Adipose tissue (tissue), 3 donors: ENCODE results near the gene RELN. TPM values are rescaled to one million over a fixed set of nuclear protein-coding genes. Genes with fewer than 3 reads are reported as not detected.

Experiments
- H3K27ac ChIP-seq: one replicate; pipeline ENCODE4 v1.5.1; 2013; ENCODE audit warnings: low read depth, low read length
- WGBS, 3 donors: extraction: QIAGEN DNeasy Blood & Tissue Kit; methylation state at CpG; one replicate each; pipeline ENCODE4 v1.1.7; 2013; 5-methylcytosine and 5-hydroxymethylcytosine counted together
- polyA plus RNA-seq, 3 donors: library from polyadenylated mRNA; stranded (reverse); fragments of 200-250 nt; gene quantifications; one replicate each; pipeline ENCODE4 v1.2.3, GENCODE V29; 2013
- donor health status: healthy with polysubstance abuse.
- donor health status: Bipolar disorder and iron deficiency.
- donor health status: healthy.

Gene RELN
- polyA plus RNA-seq, 3 donors, result 0.59 to 3.8 (median 2.0) TPM

GRCh38 chr7:103593691-103594090 lies 395.8 kb downstream of the RELN start:
- WGBS, 3 donors, result 65 to 90% (median 82%) methylated on average over 2 of the region's 2 CpGs
- H3K27ac ChIP-seq, result no peak overlapping the region

- H3K27ac ChIP-seq, result no peak overlapping the region
Observed at GRCh38 chr7:103592844-103593243, 396.6 kb downstream of the RELN start.

GRCh38 chr7:103592187-103592586 lies 397.3 kb downstream of the RELN start:
- no peak overlapping the region for H3K27ac ChIP-seq
- WGBS, 3 donors, result 94 to 96% (median 95%) methylated on average over 1 of the region's 1 CpG

GRCh38 chr7:103580031-103580430 lies 409.4 kb downstream of the RELN start:
- H3K27ac ChIP-seq, result no peak overlapping the region
- 90 to 96% (median 94%) methylated on average over 2 of the region's 2 CpGs for WGBS, 3 donors

GRCh38 chr7:103577059-103577458 lies 412.4 kb downstream of the RELN start:
- no peak overlapping the region for H3K27ac ChIP-seq
- WGBS, 3 donors, result 63 to 78% (median 75%) methylated on average over 2 of the region's 2 CpGs

GRCh38 chr7:103576641-103577040 lies 412.8 kb downstream of the RELN start:
- 67 to 79% (median 72%) methylated on average over 5 of the region's 5 CpGs for WGBS, 3 donors
- no peak overlapping the region for H3K27ac ChIP-seq

- no peak overlapping the region for H3K27ac ChIP-seq
- 70 to 74% (median 72%) methylated on average over 1 of the region's 1 CpG for WGBS, 3 donors
Observed at GRCh38 chr7:103574576-103574975, 414.9 kb downstream of the RELN start.

- 44 to 52% (median 46%) methylated on average over 3 of the region's 3 CpGs for WGBS, 3 donors
- H3K27ac ChIP-seq, result no peak overlapping the region
Observed at GRCh38 chr7:103573479-103574058, 415.9 kb downstream of the RELN start.

GRCh38 chr7:103571586-103571985 lies 417.9 kb downstream of the RELN start:
- WGBS, 3 donors, result 36 to 59% (median 45%) methylated on average over 4 of the region's 4 CpGs

GRCh38 chr7:103569621-103570305 lies 419.7 kb downstream of the RELN start:
- no peak overlapping the region for H3K27ac ChIP-seq
- 78 to 81% (median 80%) methylated on average over 4 of the region's 4 CpGs for WGBS, 3 donors

More at GRCh38 chr7:103571586-103571985, 417.9 kb downstream of the RELN start:
- no peak overlapping the region for H3K27ac ChIP-seq

GRCh38 chr7:103564416-103564815 lies 425.0 kb downstream of the RELN start:
- WGBS, 3 donors, result 57 to 87% (median 79%) methylated on average over 2 of the region's 2 CpGs
- H3K27ac ChIP-seq, result no peak overlapping the region

- H3K27ac ChIP-seq, result no peak overlapping the region
- WGBS, 3 donors, result 54 to 67% (median 59%) methylated on average over 1 of the region's 1 CpG
Observed at GRCh38 chr7:103560136-103560535, 429.3 kb downstream of the RELN start.

GRCh38 chr7:103551016-103551415 lies 438.4 kb downstream of the RELN start:
- no peak overlapping the region for H3K27ac ChIP-seq
- 85 to 86% (median 86%) methylated on average over 12 of the region's 12 CpGs for WGBS, 3 donors

- 68 to 76% (median 73%) methylated on average over 2 of the region's 2 CpGs for WGBS, 3 donors
- H3K27ac ChIP-seq, result no peak overlapping the region
Observed at GRCh38 chr7:103549786-103550185, 439.7 kb downstream of the RELN start.

GRCh38 chr7:103547451-103548284 lies 441.8 kb downstream of the RELN start:
- WGBS, 3 donors, result 80 to 85% (median 82%) methylated on average over 3 of the region's 3 CpGs
- H3K27ac ChIP-seq, result no peak overlapping the region

- no peak overlapping the region for H3K27ac ChIP-seq
- 85 to 88% (median 85%) methylated on average over 5 of the region's 5 CpGs for WGBS, 3 donors
Observed at GRCh38 chr7:103542470-103542869, 447.0 kb downstream of the RELN start.

- WGBS, 3 donors, result 89 to 91% (median 90%) methylated on average over 2 of the region's 2 CpGs
- no peak overlapping the region for H3K27ac ChIP-seq
Observed at GRCh38 chr7:103541947-103542346, 447.5 kb downstream of the RELN start.

GRCh38 chr7:103541026-103541425 lies 448.4 kb downstream of the RELN start:
- WGBS, 3 donors, result 42 to 71% (median 58%) methylated on average over 4 of the region's 4 CpGs
- H3K27ac ChIP-seq, result no peak overlapping the region

- H3K27ac ChIP-seq, result no peak overlapping the region
- WGBS, 3 donors, result 80 to 83% (median 83%) methylated on average over 7 of the region's 7 CpGs
Observed at GRCh38 chr7:103540338-103540737, 449.1 kb downstream of the RELN start.
